Measurements from ENCODE around the gene EFCAB12. TPM values are rescaled to one million over a fixed set of nuclear protein-coding genes. Genes with fewer than 3 reads are reported as not detected.

EFCAB12 gene
- total and polyA plus RNA-seq, 2 experiments from 2014 or later, result not detected

DNA sequence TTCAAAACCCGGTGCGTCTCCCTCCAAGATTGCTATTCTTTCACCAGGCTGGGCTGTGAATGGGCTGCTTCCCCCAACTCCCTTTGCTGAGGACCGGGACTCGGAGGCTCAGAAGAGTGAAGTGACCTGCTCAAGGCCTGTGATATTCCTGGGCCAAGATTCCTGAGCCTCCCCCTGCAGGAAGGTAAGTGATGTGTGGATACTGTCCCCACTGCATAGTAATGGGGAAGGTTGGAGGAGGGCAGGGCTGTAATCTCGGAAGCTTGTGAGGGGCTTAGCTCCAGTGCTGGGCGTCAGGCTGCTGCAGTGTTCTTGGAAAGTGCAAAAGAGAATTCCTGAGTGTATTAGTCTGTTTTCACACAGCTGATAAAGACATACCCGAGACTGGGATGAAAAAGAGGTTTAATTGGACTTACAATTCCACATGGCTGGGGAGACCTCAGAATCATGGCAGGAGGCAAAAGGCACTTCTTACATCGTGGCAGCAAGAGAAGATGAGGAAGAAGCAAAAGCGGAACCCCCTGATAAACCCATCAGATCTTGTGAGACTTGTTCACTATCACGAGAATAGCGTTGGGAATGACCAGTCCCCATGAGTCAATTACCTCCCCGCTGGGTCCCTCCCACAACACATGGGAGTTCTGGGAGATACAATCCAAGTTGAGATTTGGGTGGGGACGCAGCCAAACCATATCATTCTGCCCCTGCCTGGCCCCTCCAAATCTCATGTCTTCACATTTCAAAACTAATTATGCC lies 67.6 kb downstream of the EFCAB12 start:
- Histone ChIP-seq H3K36me3 (ENCODE audit: low read depth) (no peaks in the 10 kb centered on the region), H3K9ac (no peak overlapping the region), H3K9me2 (ENCODE audit: insufficient read depth) (no peaks in the 10 kb centered on the region), H3F3A (ENCODE audit: insufficient read depth) (no peaks in the 10 kb centered on the region), H3K27ac (no peak overlapping the region), H3K79me2 (ENCODE audit: insufficient read depth) (no peaks in the 10 kb centered on the region), H4K20me1 (ENCODE audit: insufficient read depth) (no peaks in the 10 kb centered on the region), H3K4me1 (ENCODE audit: insufficient read depth) (no peaks in the 10 kb centered on the region), H3K27me3 (replicated peaks; ENCODE audit: insufficient read depth) (no peaks in the 10 kb centered on the region), H3K4me3 (no peak overlapping the region), H3K9me3 (ENCODE audit: low read depth) (no peaks in the 10 kb centered on the region), H3K4me2 (ENCODE audit: unreplicated experiment) (no peak overlapping the region), H2AFZ (no peak overlapping the region)
- in situ Hi-C loops (cut with MboI), result no loop called here
- WGBS, 2 experiments (ENCODE audit: low coverage in 1 of 2, low lambda C conversion rate in 2 of 2, missing lambda C conversion rate in 2 of 2), result 84% methylated on average over 13 of the region's 13 CpGs
- TF ChIP-seq EZH2phosphoT487 (IDR thresholded peaks at IDR 0.05; ENCODE audit: insufficient read depth, low read depth), result no peak
- no peak for TF ChIP-seq EZH2 (IDR thresholded peaks at IDR 0.05; ENCODE audit: insufficient read depth, poor library complexity, severe bottlenecking)
- DNase-seq, result no peak

DNA sequence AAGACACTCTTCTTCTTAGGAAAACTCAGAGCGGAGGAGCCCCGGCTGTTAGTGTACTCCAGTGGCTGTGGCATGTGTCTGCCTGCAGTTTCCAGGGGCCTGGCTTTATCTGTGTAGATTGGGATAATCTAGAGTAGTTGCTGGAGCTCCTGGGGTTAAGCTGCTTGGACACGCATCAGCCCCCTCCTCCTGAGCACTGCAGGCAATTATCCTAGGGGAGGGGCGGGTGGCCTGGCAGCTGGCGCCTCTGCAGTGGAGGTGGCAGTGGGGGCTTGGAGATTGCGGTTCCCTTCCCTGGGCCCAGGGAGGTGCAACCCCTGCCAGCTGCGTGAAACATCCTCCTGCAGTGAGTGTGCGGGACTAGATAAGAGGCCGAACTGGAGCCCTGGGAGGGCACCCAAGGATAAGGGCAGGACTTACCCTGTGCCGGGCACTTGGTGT lies 68.2 kb downstream of the EFCAB12 start:
- H2AFZ ChIP-seq, result no peak overlapping the region
- H3K4me3 ChIP-seq, result no peak overlapping the region
- no peaks in the 10 kb centered on the region for H3F3A ChIP-seq (ENCODE audit: insufficient read depth)
- in situ Hi-C loops (cut with MboI), result no loop called here
- H4K20me1 ChIP-seq (ENCODE audit: insufficient read depth), result no peaks in the 10 kb centered on the region
- DNase-seq, result no peak
- no peaks in the 10 kb centered on the region for H3K79me2 ChIP-seq (ENCODE audit: insufficient read depth)
- H3K36me3 ChIP-seq (ENCODE audit: low read depth), result no peaks in the 10 kb centered on the region
- no peak overlapping the region for H3K4me2 ChIP-seq (ENCODE audit: unreplicated experiment)
- WGBS, 2 experiments (ENCODE audit: low coverage in 1 of 2, low lambda C conversion rate in 2 of 2, missing lambda C conversion rate in 2 of 2), result 73 to 79% methylated on average over 10 of the region's 10 CpGs
- no peaks in the 10 kb centered on the region for H3K27me3 ChIP-seq (replicated peaks; ENCODE audit: insufficient read depth)
- TF ChIP-seq EZH2 (IDR thresholded peaks at IDR 0.05; ENCODE audit: insufficient read depth, poor library complexity, severe bottlenecking) (no peak), EZH2phosphoT487 (IDR thresholded peaks at IDR 0.05; ENCODE audit: insufficient read depth, low read depth) (no peak)
- H3K9me2 ChIP-seq (ENCODE audit: insufficient read depth), result no peaks in the 10 kb centered on the region
- no peaks in the 10 kb centered on the region for H3K4me1 ChIP-seq (ENCODE audit: insufficient read depth)
- no peak overlapping the region for H3K9ac ChIP-seq
- no peaks in the 10 kb centered on the region for H3K9me3 ChIP-seq (ENCODE audit: low read depth)
- H3K27ac ChIP-seq, result no peak overlapping the region

DNA sequence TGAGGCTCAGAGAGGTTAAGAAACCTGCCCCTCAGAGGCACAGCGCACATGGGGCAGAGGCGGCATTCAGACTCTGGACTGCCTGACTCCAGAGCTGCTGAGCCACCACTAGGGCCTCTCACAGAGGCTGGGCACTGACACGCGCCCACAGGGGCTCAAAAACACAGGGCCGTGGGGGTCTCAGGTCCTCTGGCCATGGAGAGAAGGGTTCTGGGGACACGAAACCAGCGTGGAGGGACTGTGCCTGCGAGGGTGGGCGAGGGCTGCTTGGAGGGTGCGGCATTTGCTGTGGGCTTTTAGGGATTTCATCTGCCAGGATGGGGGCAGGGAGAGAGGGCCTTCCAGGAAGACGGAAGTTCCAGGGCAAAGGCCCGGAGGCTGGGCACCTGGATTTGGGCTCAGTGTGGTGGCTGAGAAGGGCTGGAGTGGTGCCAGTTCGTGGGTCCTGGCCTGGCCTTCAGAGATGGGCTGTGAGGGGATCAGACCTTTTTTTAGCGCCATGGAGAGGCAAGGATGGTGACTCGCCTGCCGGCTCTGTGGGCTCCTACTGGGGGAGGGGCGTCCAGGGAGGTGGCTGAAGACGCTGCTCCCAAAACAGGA lies 69.6 kb downstream of the EFCAB12 start:
- Histone ChIP-seq H3K4me3 (no peak overlapping the region), H3K9me3 (ENCODE audit: low read depth) (no peaks in the 10 kb centered on the region), H3K36me3 (ENCODE audit: low read depth) (no peaks in the 10 kb centered on the region), H2AFZ (no peak overlapping the region), H3K4me2 (ENCODE audit: unreplicated experiment) (no peak overlapping the region), H3K4me1 (ENCODE audit: insufficient read depth) (no peaks in the 10 kb centered on the region), H3F3A (ENCODE audit: insufficient read depth) (no peaks in the 10 kb centered on the region), H3K27me3 (replicated peaks; ENCODE audit: insufficient read depth) (no peaks in the 10 kb centered on the region), H3K27ac (no peak overlapping the region), H3K79me2 (ENCODE audit: insufficient read depth) (no peaks in the 10 kb centered on the region), H3K9ac (no peak overlapping the region), H3K9me2 (ENCODE audit: insufficient read depth) (no peaks in the 10 kb centered on the region), H4K20me1 (ENCODE audit: insufficient read depth) (no peaks in the 10 kb centered on the region)
- 54% methylated on average over 17 to 18 of the region's 18 CpGs for WGBS, 2 experiments (ENCODE audit: low coverage in 1 of 2, low lambda C conversion rate in 2 of 2, missing lambda C conversion rate in 2 of 2)
- in situ Hi-C loops (cut with MboI), result no loop called here
- DNase-seq, result peak; percentile 45
- no peak for TF ChIP-seq EZH2phosphoT487 (IDR thresholded peaks at IDR 0.05; ENCODE audit: insufficient read depth, low read depth)
- no peak for TF ChIP-seq EZH2 (IDR thresholded peaks at IDR 0.05; ENCODE audit: insufficient read depth, poor library complexity, severe bottlenecking)

DNA sequence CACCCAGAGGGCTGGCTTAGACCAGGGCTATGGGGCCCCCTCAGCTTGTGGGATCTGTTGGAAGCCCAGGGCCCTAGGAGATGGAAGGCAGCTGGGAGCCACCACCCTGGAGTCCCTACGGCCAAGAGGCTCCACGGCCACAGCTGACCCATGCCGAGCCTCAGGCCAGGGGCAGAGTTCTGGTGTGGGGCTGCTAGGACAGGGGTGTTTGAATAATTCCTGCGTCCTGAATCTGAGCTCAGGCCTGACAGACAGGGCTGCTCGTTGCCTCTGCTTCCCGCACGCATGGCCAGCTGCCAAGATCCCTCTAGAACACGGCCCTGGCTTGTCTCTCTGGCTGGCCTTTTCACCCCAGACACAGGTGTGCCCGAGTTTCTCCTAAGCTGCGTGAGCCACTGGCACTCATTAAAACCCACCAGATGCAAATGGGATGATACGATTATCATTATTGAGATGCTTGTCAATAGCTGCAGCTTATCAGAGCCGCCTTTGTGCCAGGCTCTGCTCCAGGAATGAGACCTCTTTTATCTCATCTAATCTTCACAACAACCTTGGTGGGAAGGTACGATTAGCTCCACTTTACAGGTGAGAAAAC lies 70.2 kb downstream of the EFCAB12 start:
- WGBS, 2 experiments (ENCODE audit: low coverage in 1 of 2, low lambda C conversion rate in 2 of 2, missing lambda C conversion rate in 2 of 2), result 46 to 52% methylated on average over 13 of the region's 13 CpGs
- no peaks in the 10 kb centered on the region for H3F3A ChIP-seq (ENCODE audit: insufficient read depth)
- H3K4me1 ChIP-seq (ENCODE audit: insufficient read depth), result no peaks in the 10 kb centered on the region
- no peak overlapping the region for H3K9ac ChIP-seq
- no peaks in the 10 kb centered on the region for H4K20me1 ChIP-seq (ENCODE audit: insufficient read depth)
- no peak for DNase-seq
- TF ChIP-seq EZH2phosphoT487 (IDR thresholded peaks at IDR 0.05; ENCODE audit: insufficient read depth, low read depth), result no peak
- no peak for TF ChIP-seq EZH2 (IDR thresholded peaks at IDR 0.05; ENCODE audit: insufficient read depth, poor library complexity, severe bottlenecking)
- H2AFZ ChIP-seq, result no peak overlapping the region
- H3K4me3 ChIP-seq, result no peak overlapping the region
- H3K9me3 ChIP-seq (ENCODE audit: low read depth), result no peaks in the 10 kb centered on the region
- H3K36me3 ChIP-seq (ENCODE audit: low read depth), result no peaks in the 10 kb centered on the region
- H3K79me2 ChIP-seq (ENCODE audit: insufficient read depth), result no peaks in the 10 kb centered on the region
- H3K27ac ChIP-seq, result no peak overlapping the region
- H3K27me3 ChIP-seq (replicated peaks; ENCODE audit: insufficient read depth), result no peaks in the 10 kb centered on the region
- in situ Hi-C loops (cut with MboI), result no loop called here
- H3K9me2 ChIP-seq (ENCODE audit: insufficient read depth), result no peaks in the 10 kb centered on the region
- H3K4me2 ChIP-seq (ENCODE audit: unreplicated experiment), result no peak overlapping the region
